Transverse colon (tissue), 4 donors: ENCODE data around the gene BCL11B.

ENCODE experiments used
- EP300 ChIP-seq: sonication (generic); formaldehyde crosslinking; IDR thresholded peaks from one replicate; pipeline ENCODE4 v1.6.1; 2017; ENCODE audit warnings: antibody characterized with exemption, low read depth
- POLR2A ChIP-seq: fragments of 450-650 bp; IDR thresholded peaks from one replicate; pipeline ENCODE4 v1.6.1; 2016; ENCODE audit warnings: antibody characterized with exemption, mild to moderate bottlenecking, moderate library complexity
- POLR2AphosphoS5 ChIP-seq, 3 donors: sonication (generic); formaldehyde crosslinking; IDR thresholded peaks; one replicate each; pipeline ENCODE4 v1.6.1; 2016; ENCODE audit warnings: antibody characterized with exemption in 3 of 3
- TF ChIP-seq, protein P1 (sequence below), 5 experiments: fragments of 200-600 bp in 3 of 5; fragments of 450-650 bp in 2 of 5; sonication (generic) in 3 of 5; IDR thresholded peaks; 1 replicate in 2 of 5; 2 replicates in 3 of 5; pipeline ENCODE4 v1.5.1; 2016 to 2017; ENCODE audit warnings: antibody characterized with exemption in 5 of 5, inconsistent platforms in 3 of 5, mild to moderate bottlenecking in 2 of 5, moderate library complexity in 1 of 5

GRCh38 chr14:99244941-99245563 is 26.9 kb downstream of the BCL11B start:
- no peak for TF ChIP-seq POLR2A
- TF ChIP-seq, protein P1, sequence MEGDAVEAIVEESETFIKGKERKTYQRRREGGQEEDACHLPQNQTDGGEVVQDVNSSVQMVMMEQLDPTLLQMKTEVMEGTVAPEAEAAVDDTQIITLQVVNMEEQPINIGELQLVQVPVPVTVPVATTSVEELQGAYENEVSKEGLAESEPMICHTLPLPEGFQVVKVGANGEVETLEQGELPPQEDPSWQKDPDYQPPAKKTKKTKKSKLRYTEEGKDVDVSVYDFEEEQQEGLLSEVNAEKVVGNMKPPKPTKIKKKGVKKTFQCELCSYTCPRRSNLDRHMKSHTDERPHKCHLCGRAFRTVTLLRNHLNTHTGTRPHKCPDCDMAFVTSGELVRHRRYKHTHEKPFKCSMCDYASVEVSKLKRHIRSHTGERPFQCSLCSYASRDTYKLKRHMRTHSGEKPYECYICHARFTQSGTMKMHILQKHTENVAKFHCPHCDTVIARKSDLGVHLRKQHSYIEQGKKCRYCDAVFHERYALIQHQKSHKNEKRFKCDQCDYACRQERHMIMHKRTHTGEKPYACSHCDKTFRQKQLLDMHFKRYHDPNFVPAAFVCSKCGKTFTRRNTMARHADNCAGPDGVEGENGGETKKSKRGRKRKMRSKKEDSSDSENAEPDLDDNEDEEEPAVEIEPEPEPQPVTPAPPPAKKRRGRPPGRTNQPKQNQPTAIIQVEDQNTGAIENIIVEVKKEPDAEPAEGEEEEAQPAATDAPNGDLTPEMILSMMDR (IDR thresholded peaks at IDR 0.05) = no peak
- no peak for TF ChIP-seq EP300
- TF ChIP-seq POLR2AphosphoS5 (IDR thresholded peaks at IDR 0.05) = no peak
